ENCODE data around the gene EIF2S2. TPM values are rescaled to one million over a fixed set of nuclear protein-coding genes. Genes with fewer than 3 reads are reported as not detected.

Gene EIF2S2
- polyA plus RNA-seq, 1 donor from 2014 or later, result 22.8 TPM

GRCh38 chr20:34088305-34089174 lies 23.5 kb downstream of the EIF2S2 start:
- H3K27ac Mint-ChIP-seq, result peak overlapping the region in 1 of 3 donors; percentile 40
- no peak overlapping the region for H3K4me3 Mint-ChIP-seq
- no peaks in the 10 kb centered on the region for H3K27me3 Mint-ChIP-seq
- peaks cover 6% of the 10 kb centered on the region for H3K36me3 Mint-ChIP-seq
- H3K9me3 Mint-ChIP-seq, result no peaks in the 10 kb centered on the region
- peaks cover 12 to 16% (median 14%) of the 10 kb centered on the region in 3 donors for H3K4me1 Mint-ChIP-seq

GRCh38 chr20:34085544-34086040 lies 26.5 kb downstream of the EIF2S2 start:
- peak overlapping the region in 2 of 4 donors; percentile 17 to 68 for H3K4me3 Mint-ChIP-seq
- H3K27ac Mint-ChIP-seq, result peak overlapping the region; percentile 13 to 54 (median 33)
- H3K36me3 Mint-ChIP-seq, result peaks cover 6% of the 10 kb centered on the region
- no peaks in the 10 kb centered on the region for H3K27me3 Mint-ChIP-seq
- H3K4me1 Mint-ChIP-seq, result peaks cover 18 to 25% (median 20%) of the 10 kb centered on the region in 3 donors
- H3K9me3 Mint-ChIP-seq, result no peaks in the 10 kb centered on the region

- Mint-ChIP-seq H3K9me3 (no peaks in the 10 kb centered on the region), H3K4me3 (peak overlapping the region in 1 of 4 donors; percentile 56), H3K27ac (peak overlapping the region; percentile 51 to 84 (median 67))
These were observed 27.7 kb downstream of the EIF2S2 start for GRCh38 chr20:34084227-34084923.

GRCh38 chr20:34083781-34084180 lies 28.3 kb downstream of the EIF2S2 start:
- Mint-ChIP-seq H3K9me3 (no peaks in the 10 kb centered on the region), H3K36me3 (peaks cover 6% of the 10 kb centered on the region), H3K4me1 (peaks cover 18 to 25% (median 20%) of the 10 kb centered on the region in 3 donors), H3K27ac (peak overlapping the region; percentile 51 to 84 (median 74)), H3K27me3 (no peaks in the 10 kb centered on the region), H3K4me3 (peak overlapping the region in 2 of 4 donors; percentile 13 to 67)

More at GRCh38 chr20:34084227-34084923, 27.7 kb downstream of the EIF2S2 start:
- Mint-ChIP-seq H3K27me3 (no peaks in the 10 kb centered on the region), H3K36me3 (peaks cover 6% of the 10 kb centered on the region), H3K4me1 (peaks cover 18 to 25% (median 20%) of the 10 kb centered on the region in 3 donors)

GRCh38 chr20:34083137-34083536 lies 28.9 kb downstream of the EIF2S2 start:
- Mint-ChIP-seq H3K4me1 (peaks cover 18 to 24% (median 20%) of the 10 kb centered on the region in 3 donors), H3K9me3 (no peaks in the 10 kb centered on the region), H3K27ac (peak overlapping the region; percentile 51 to 84 (median 74)), H3K27me3 (no peaks in the 10 kb centered on the region), H3K4me3 (no peak overlapping the region), H3K36me3 (peaks cover 6% of the 10 kb centered on the region)

- Mint-ChIP-seq H3K36me3 (peaks cover 6% of the 10 kb centered on the region), H3K4me3 (peak overlapping the region in 2 of 4 donors; percentile 60 to 71), H3K27me3 (no peaks in the 10 kb centered on the region), H3K27ac (peak overlapping the region in 2 of 3 donors; percentile 74 to 82), H3K4me1 (peaks cover 18 to 21% (median 20%) of the 10 kb centered on the region in 3 donors), H3K9me3 (no peaks in the 10 kb centered on the region)
These were observed 29.7 kb downstream of the EIF2S2 start for GRCh38 chr20:34082232-34082887.

- no peaks in the 10 kb centered on the region for H3K27me3 Mint-ChIP-seq
- peaks cover 13 to 21% (median 17%) of the 10 kb centered on the region in 3 donors for H3K4me1 Mint-ChIP-seq
- no peak overlapping the region for H3K4me3 Mint-ChIP-seq
- H3K9me3 Mint-ChIP-seq, result no peaks in the 10 kb centered on the region
- no peaks in the 10 kb centered on the region for H3K36me3 Mint-ChIP-seq
- peak overlapping the region; percentile 39 to 60 (median 46) for H3K27ac Mint-ChIP-seq
These were observed 32.2 kb downstream of the EIF2S2 start for GRCh38 chr20:34079818-34080217.

GRCh38 chr20:34078540-34078939 lies 33.5 kb downstream of the EIF2S2 start:
- no peak overlapping the region for H3K4me3 Mint-ChIP-seq
- peaks cover 6 to 12% (median 6%) of the 10 kb centered on the region in 3 donors for H3K4me1 Mint-ChIP-seq
- no peaks in the 10 kb centered on the region for H3K36me3 Mint-ChIP-seq
- H3K9me3 Mint-ChIP-seq, result no peaks in the 10 kb centered on the region
- H3K27me3 Mint-ChIP-seq, result no peaks in the 10 kb centered on the region
- no peak overlapping the region for H3K27ac Mint-ChIP-seq

- H3K36me3 Mint-ChIP-seq, result peaks cover 2% of the 10 kb centered on the region
- H3K9me3 Mint-ChIP-seq, result no peaks in the 10 kb centered on the region
- H3K4me1 Mint-ChIP-seq, result peaks cover under 1 to 5% (median 3%) of the 10 kb centered on the region in 3 donors
- H3K27ac Mint-ChIP-seq, result no peak overlapping the region
- no peak overlapping the region for H3K4me3 Mint-ChIP-seq
- H3K27me3 Mint-ChIP-seq, result no peaks in the 10 kb centered on the region
These were observed 35.1 kb downstream of the EIF2S2 start for GRCh38 chr20:34076952-34077351.

- Mint-ChIP-seq H3K36me3 (peaks cover 2% of the 10 kb centered on the region), H3K4me1 (peaks cover 0 to 4% (median 3%) of the 10 kb centered on the region in 3 donors), H3K9me3 (no peaks in the 10 kb centered on the region), H3K27ac (peak overlapping the region in 1 of 3 donors; percentile 14), H3K27me3 (no peaks in the 10 kb centered on the region), H3K4me3 (no peak overlapping the region)
These were observed 36.4 kb downstream of the EIF2S2 start for GRCh38 chr20:34075647-34076046.

GRCh38 chr20:34074101-34074760 lies 37.8 kb downstream of the EIF2S2 start:
- no peaks in the 10 kb centered on the region for H3K27me3 Mint-ChIP-seq
- H3K27ac Mint-ChIP-seq, result peak overlapping the region in 1 of 3 donors; percentile 63
- peaks cover 9% of the 10 kb centered on the region in 3 donors for H3K4me1 Mint-ChIP-seq
- H3K36me3 Mint-ChIP-seq, result peaks cover 2% of the 10 kb centered on the region
- H3K4me3 Mint-ChIP-seq, result no peak overlapping the region
- H3K9me3 Mint-ChIP-seq, result no peaks in the 10 kb centered on the region

GRCh38 chr20:34072778-34073177 lies 39.3 kb downstream of the EIF2S2 start:
- Mint-ChIP-seq H3K36me3 (peaks cover 2% of the 10 kb centered on the region), H3K27ac (peak overlapping the region in 2 of 3 donors; percentile 59 to 86)

GRCh38 chr20:34072076-34072475 lies 40.0 kb downstream of the EIF2S2 start:
- Mint-ChIP-seq H3K9me3 (no peaks in the 10 kb centered on the region), H3K27ac (peak overlapping the region in 1 of 3 donors; percentile 86), H3K27me3 (no peaks in the 10 kb centered on the region), H3K4me3 (no peak overlapping the region), H3K36me3 (peaks cover 2% of the 10 kb centered on the region), H3K4me1 (peaks cover 12 to 23% (median 22%) of the 10 kb centered on the region in 3 donors)

More at GRCh38 chr20:34072778-34073177, 39.3 kb downstream of the EIF2S2 start:
- H3K4me3 Mint-ChIP-seq, result no peak overlapping the region
- no peaks in the 10 kb centered on the region for H3K9me3 Mint-ChIP-seq
- H3K4me1 Mint-ChIP-seq, result peaks cover 12 to 22% (median 21%) of the 10 kb centered on the region in 3 donors
- H3K27me3 Mint-ChIP-seq, result no peaks in the 10 kb centered on the region

GRCh38 chr20:34070859-34071258 lies 41.2 kb downstream of the EIF2S2 start:
- no peak overlapping the region for H3K4me3 Mint-ChIP-seq

More at GRCh38 chr20:34070859-34071258, 41.2 kb downstream of the EIF2S2 start:
- H3K4me1 Mint-ChIP-seq, result peaks cover 12 to 23% (median 22%) of the 10 kb centered on the region in 3 donors
- peaks cover 2% of the 10 kb centered on the region for H3K36me3 Mint-ChIP-seq
- no peaks in the 10 kb centered on the region for H3K9me3 Mint-ChIP-seq
- no peaks in the 10 kb centered on the region for H3K27me3 Mint-ChIP-seq
- no peak overlapping the region for H3K27ac Mint-ChIP-seq
